IPS-18c (cell line): ENCODE results near the gene SERPINA9.
"Not testable (repeated sequence)": the region's sequence is repeated elsewhere in the genome, so short reads cannot be mapped to it uniquely, and the experiment has no call there.

ENCODE experiments used
- H3K4me3 ChIP-seq: 2 replicates; pipeline ENCODE4 v1.7.0; 2013; ENCODE audit warnings: low read depth, mild to moderate bottlenecking, low read length, moderate library complexity; ENCODE audit not compliant: insufficient read depth
- H3K9me3 ChIP-seq: one replicate; pipeline ENCODE4 v1.6.1; 2013; ENCODE audit warnings: mild to moderate bottlenecking, low read length, moderate library complexity; ENCODE audit not compliant: control insufficient read depth, insufficient read depth

SERPINA9 gene

GRCh38 chr14:94450722-94451090 is 25.3 kb downstream of the SERPINA9 start:
- H3K9me3 ChIP-seq = no peaks in the 10 kb centered on the region
- H3K4me3 ChIP-seq = no peak overlapping the region

- H3K4me3 ChIP-seq = no peak overlapping the region
- H3K9me3 ChIP-seq = no peaks in the 10 kb centered on the region
These were observed 26.1 kb downstream of the SERPINA9 start for GRCh38 chr14:94449930-94450329.

- H3K4me3 ChIP-seq = no peak overlapping the region
These were observed 27.8 kb downstream of the SERPINA9 start for GRCh38 chr14:94448071-94448808.

GRCh38 chr14:94447206-94447605 is 28.8 kb downstream of the SERPINA9 start:
- Histone ChIP-seq H3K9me3 (no peaks in the 10 kb centered on the region), H3K4me3 (no peak overlapping the region)

More at GRCh38 chr14:94448071-94448808, 27.8 kb downstream of the SERPINA9 start:
- no peaks in the 10 kb centered on the region for H3K9me3 ChIP-seq

- Histone ChIP-seq H3K9me3 (no peaks in the 10 kb centered on the region), H3K4me3 (no peak overlapping the region)
These were observed 29.9 kb downstream of the SERPINA9 start for GRCh38 chr14:94446126-94446525.

GRCh38 chr14:94445003-94445402 is 31.0 kb downstream of the SERPINA9 start:
- H3K9me3 ChIP-seq = no peaks in the 10 kb centered on the region
- H3K4me3 ChIP-seq = no peak overlapping the region

GRCh38 chr14:94441531-94442205 is 34.3 kb downstream of the SERPINA9 start:
- Histone ChIP-seq H3K4me3 (no peak overlapping the region), H3K9me3 (no peaks in the 10 kb centered on the region)

- no peak overlapping the region for H3K4me3 ChIP-seq
- no peaks in the 10 kb centered on the region for H3K9me3 ChIP-seq
These were observed 34.9 kb downstream of the SERPINA9 start for GRCh38 chr14:94441130-94441529.

GRCh38 chr14:94439453-94440057 is 36.4 kb downstream of the SERPINA9 start:
- Histone ChIP-seq H3K4me3 (no peak overlapping the region), H3K9me3 (peaks cover 3% of the 10 kb centered on the region)

- no peaks in the 10 kb centered on the region for H3K9me3 ChIP-seq
- H3K4me3 ChIP-seq = no peak overlapping the region
These were observed 47.4 kb downstream of the SERPINA9 start for GRCh38 chr14:94428610-94429009.

- Histone ChIP-seq H3K4me3 (no peak overlapping the region), H3K9me3 (no peaks in the 10 kb centered on the region)
These were observed 48.9 kb downstream of the SERPINA9 start for GRCh38 chr14:94427016-94427613.

- Histone ChIP-seq H3K4me3 (no peak overlapping the region), H3K9me3 (no peaks in the 10 kb centered on the region)
These were observed 49.5 kb downstream of the SERPINA9 start for GRCh38 chr14:94426526-94426925.

- no peak overlapping the region for H3K4me3 ChIP-seq
- peaks cover 5% of the 10 kb centered on the region for H3K9me3 ChIP-seq
These were observed 51.6 kb downstream of the SERPINA9 start for GRCh38 chr14:94424371-94424770.

GRCh38 chr14:94423453-94424056 is 52.4 kb downstream of the SERPINA9 start:
- H3K4me3 ChIP-seq = no peak overlapping the region

GRCh38 chr14:94421316-94421715 is 54.7 kb downstream of the SERPINA9 start:
- peaks cover 7% of the 10 kb centered on the region for H3K9me3 ChIP-seq
- no peak overlapping the region for H3K4me3 ChIP-seq

More at GRCh38 chr14:94423453-94424056, 52.4 kb downstream of the SERPINA9 start:
- H3K9me3 ChIP-seq = peaks cover 5% of the 10 kb centered on the region

- not testable (repeated sequence) for H3K4me3 ChIP-seq, H3K9me3 ChIP-seq
These were observed 58.3 kb downstream of the SERPINA9 start for GRCh38 chr14:94417497-94418205.
